ENCODE results near the gene COMMD10. TPM values are rescaled to one million over a fixed set of nuclear protein-coding genes. Genes with fewer than 3 reads are reported as not detected.
"Not testable (repeated sequence)": the region's sequence is repeated elsewhere in the genome, so short reads cannot be mapped to it uniquely, and the experiment has no call there.

Gene COMMD10
- total RNA-seq, 1 donor from 2014 or later = 28.9 TPM

DNA sequence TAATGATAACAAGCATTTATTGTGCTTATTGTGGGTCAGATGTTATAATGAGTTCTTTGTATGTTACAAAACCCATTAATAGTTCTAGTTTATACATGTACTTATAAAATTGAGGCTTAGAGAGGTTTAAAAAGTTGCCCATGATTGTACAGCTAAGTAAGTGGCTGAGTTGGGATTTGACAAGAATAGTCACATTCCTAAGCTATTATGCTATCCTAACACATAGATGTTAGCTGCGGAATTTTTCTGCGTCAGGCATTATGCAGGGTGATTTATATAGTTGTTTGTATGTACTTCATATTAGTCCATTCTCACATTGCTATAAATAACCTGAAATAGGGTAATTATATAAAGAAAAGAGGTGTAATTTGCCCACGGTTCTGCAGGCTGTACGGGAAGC, 12.5 kb downstream of the COMMD10 start:
- no peak for ATAC-seq
- Histone ChIP-seq H3K36me3 (peaks cover 54% of the 10 kb centered on the region), H3K9me3 (no peaks in the 10 kb centered on the region), H3K4me1 (no peaks in the 10 kb centered on the region), H3K4me3 (no peak overlapping the region), H3K27ac (no peak overlapping the region), H3K27me3 (no peaks in the 10 kb centered on the region)
- DNase-seq = no peak
- intact Hi-C loops (cut with DNase I) = no loop called here
- TF ChIP-seq, protein P1, sequence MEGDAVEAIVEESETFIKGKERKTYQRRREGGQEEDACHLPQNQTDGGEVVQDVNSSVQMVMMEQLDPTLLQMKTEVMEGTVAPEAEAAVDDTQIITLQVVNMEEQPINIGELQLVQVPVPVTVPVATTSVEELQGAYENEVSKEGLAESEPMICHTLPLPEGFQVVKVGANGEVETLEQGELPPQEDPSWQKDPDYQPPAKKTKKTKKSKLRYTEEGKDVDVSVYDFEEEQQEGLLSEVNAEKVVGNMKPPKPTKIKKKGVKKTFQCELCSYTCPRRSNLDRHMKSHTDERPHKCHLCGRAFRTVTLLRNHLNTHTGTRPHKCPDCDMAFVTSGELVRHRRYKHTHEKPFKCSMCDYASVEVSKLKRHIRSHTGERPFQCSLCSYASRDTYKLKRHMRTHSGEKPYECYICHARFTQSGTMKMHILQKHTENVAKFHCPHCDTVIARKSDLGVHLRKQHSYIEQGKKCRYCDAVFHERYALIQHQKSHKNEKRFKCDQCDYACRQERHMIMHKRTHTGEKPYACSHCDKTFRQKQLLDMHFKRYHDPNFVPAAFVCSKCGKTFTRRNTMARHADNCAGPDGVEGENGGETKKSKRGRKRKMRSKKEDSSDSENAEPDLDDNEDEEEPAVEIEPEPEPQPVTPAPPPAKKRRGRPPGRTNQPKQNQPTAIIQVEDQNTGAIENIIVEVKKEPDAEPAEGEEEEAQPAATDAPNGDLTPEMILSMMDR (IDR thresholded peaks at IDR 0.05) = no peak

DNA sequence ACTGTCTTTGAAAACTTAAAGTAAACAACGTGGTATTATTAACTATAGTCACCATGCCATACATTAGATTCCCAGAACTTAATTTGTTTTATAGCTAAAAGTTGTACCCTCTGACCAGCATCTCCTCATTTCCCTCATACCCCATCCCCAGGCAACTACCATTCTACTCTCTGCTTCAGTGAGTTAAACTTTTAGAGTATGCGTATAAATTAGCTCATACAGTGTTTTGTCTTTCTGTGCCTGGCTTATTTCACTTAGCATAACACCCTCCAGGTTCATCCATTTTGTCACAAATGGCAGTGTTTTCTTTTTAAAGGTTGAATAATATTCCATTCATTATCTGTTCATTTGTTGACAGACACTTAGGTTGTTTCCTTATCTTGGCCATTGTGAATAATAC, 14.2 kb downstream of the COMMD10 start:
- Histone ChIP-seq H3K4me1 (no peaks in the 10 kb centered on the region), H3K27me3 (no peaks in the 10 kb centered on the region), H3K4me3 (no peak overlapping the region), H3K36me3 (peaks cover 37% of the 10 kb centered on the region), H3K9me3 (no peaks in the 10 kb centered on the region), H3K27ac (no peak overlapping the region)
- DNase-seq (no peak), ATAC-seq (no peak)
- TF ChIP-seq, protein P1 (IDR thresholded peaks at IDR 0.05) = no peak
- intact Hi-C loops (cut with DNase I) = no loop called here

DNA sequence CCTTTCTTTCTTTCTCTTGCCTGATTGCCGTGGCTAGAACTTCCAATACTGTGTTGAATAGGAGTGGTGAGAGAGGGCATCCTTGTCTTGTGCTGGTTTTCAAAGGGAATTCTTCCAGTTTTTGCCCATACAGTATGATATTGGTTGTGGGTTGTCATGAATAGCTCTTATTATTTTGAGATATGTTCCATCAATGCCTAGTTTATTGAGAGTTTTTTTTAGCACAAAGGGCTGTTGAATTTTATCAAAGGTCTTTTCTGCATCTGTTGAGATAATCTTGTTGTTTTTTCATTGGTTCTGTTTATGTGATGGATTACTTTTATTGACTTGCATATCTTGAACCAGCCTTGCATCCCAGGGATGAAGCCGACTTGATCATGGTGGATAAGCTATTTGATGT, 20.1 kb downstream of the COMMD10 start:
- H3K4me3 ChIP-seq; ATAC-seq; H3K36me3 ChIP-seq; DNase-seq; H3K4me1 ChIP-seq; H3K27ac ChIP-seq; H3K9me3 ChIP-seq; intact Hi-C loops (cut with DNase I); H3K27me3 ChIP-seq: not testable (repeated sequence)

DNA sequence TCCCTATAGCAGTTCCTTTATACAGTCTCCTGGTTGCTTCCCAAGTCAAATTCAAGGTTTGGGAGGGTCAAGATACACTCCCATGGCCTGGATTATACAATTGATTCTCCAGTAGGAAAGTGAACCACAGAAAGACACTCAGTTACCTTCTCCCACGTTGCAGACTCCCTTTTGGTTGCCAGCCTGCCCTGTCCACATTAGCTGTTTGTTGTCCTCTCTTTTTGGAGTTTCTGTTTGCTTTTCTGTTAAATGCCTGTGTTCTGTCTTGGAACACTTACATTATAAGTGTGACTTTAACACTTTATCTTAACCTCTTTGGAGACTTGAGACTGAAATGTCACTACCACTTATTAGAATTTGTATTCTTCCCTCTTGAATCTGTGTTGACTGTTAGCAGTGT, 30.3 kb downstream of the COMMD10 start:
- Histone ChIP-seq H3K9me3 (peaks cover 16% of the 10 kb centered on the region), H3K4me3 (no peak overlapping the region), H3K27ac (no peak overlapping the region), H3K36me3 (no peaks in the 10 kb centered on the region), H3K27me3 (no peaks in the 10 kb centered on the region), H3K4me1 (peaks cover 7% of the 10 kb centered on the region)
- TF ChIP-seq, protein P1 (IDR thresholded peaks at IDR 0.05) = no peak
- ATAC-seq (peak; percentile 42), DNase-seq (no peak)
- intact Hi-C loops (cut with DNase I) = no loop called here

DNA sequence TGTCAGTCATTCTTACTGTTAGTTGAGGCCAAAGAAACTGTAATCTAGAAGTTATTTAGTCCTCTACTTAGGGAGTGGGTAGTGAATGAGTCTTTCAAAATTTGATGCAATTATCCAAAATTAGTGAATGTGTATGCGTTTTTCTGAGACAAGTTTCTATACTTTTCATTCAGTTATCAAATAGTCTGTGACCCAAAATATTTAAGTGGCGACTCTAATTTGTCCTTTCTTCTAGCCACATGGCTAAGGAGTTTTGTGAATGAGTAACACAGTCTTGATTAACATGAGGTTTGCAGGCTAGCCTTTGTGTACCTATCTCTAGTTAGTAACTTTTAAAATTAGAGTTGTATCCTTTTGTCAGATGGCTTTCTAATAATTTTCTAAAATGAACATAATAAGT, 45.6 kb downstream of the COMMD10 start:
- TF ChIP-seq, protein P1 (IDR thresholded peaks at IDR 0.05) = no peak
- Histone ChIP-seq H3K27ac (no peak overlapping the region), H3K4me1 (no peaks in the 10 kb centered on the region), H3K4me3 (no peak overlapping the region), H3K36me3 (no peaks in the 10 kb centered on the region), H3K27me3 (no peaks in the 10 kb centered on the region), H3K9me3 (no peaks in the 10 kb centered on the region)
- DNase-seq (no peak), ATAC-seq (no peak)
- intact Hi-C loops (cut with DNase I) = no loop called here

DNA sequence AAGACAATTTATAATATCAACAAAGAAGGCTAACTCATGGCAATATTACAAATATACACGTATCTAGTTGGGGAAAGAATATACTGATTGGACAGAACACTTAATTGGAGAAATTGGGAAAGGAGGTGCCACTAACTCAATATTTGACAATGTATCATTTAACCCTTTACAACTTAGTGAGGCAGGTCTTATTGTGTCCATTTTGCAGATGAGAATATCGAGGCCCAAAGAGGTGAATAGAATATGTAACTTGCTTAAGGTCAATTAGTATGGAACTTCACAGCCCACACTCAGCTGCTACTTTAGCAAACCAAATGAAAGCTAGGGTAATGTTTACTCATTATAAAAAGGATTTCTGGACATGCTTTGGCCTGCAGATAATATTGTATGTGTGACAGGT, 46.2 kb downstream of the COMMD10 start:
- H3K27ac ChIP-seq = no peak overlapping the region
- DNase-seq (no peak), ATAC-seq (no peak)
- no peaks in the 10 kb centered on the region for H3K27me3 ChIP-seq
- intact Hi-C loops (cut with DNase I) = no loop called here
- no peaks in the 10 kb centered on the region for H3K36me3 ChIP-seq
- H3K4me1 ChIP-seq = no peaks in the 10 kb centered on the region
- TF ChIP-seq, protein P1 (IDR thresholded peaks at IDR 0.05) = no peak
- no peaks in the 10 kb centered on the region for H3K9me3 ChIP-seq
- H3K4me3 ChIP-seq = no peak overlapping the region

All from upper lobe of right lung (tissue), 1 donor.